WTC11 (cell line): ENCODE results near the gene GRIN2C. TPM values are rescaled to one million over a fixed set of nuclear protein-coding genes. Genes with fewer than 3 reads are reported as not detected.
A peak's percentile ranks its signal among the peaks of the same experiment; 100 is the strongest.

ENCODE experiments used
- ATAC-seq: fragments of 200-7000 bp; cut with Tn5 transposase; 2 replicates; pipeline ENCODE4 v1.10.0; 2021; ENCODE audit warnings: mild to moderate bottlenecking, moderate library complexity
- CTCF ChIA-PET: fragments of 300-600 bp; sonication (Branson Sonifier 250); formaldehyde crosslinking; loops from one replicate; lab custom pipeline; 2021; ENCODE audit warnings: antibody characterized with exemption; lab: Charles Lee
- POLR2A ChIA-PET: fragments of 350-600 bp; sonication (Branson Sonifier 250); formaldehyde crosslinking; loops from one replicate; lab custom pipeline; 2021; ENCODE audit warnings: antibody characterized with exemption; lab: Charles Lee
- DNase-seq: peaks from one replicate; pipeline ENCODE4 v3.0.0; 2021; ENCODE audit warnings: low spot score
- H3K27ac Mint-ChIP-seq: 2 replicates; pipeline ENCODE4 v1.8.0; 2021; ENCODE audit warnings: mixed read lengths
- H3K27me3 Mint-ChIP-seq: 2 replicates; pipeline ENCODE4 v1.8.0; 2021; ENCODE audit warnings: low read depth, mild to moderate bottlenecking, moderate library complexity, mixed read lengths
- H3K36me3 Mint-ChIP-seq: 2 replicates; pipeline ENCODE4 v1.8.0; 2021; ENCODE audit warnings: mixed read lengths
- H3K4me1 Mint-ChIP-seq: 2 replicates; pipeline ENCODE4 v1.8.0; 2022; ENCODE audit warnings: mixed read lengths
- H3K4me3 Mint-ChIP-seq: 2 replicates; pipeline ENCODE4 v1.8.0; 2021; ENCODE audit warnings: mild to moderate bottlenecking, moderate library complexity, mixed read lengths
- H3K9me3 Mint-ChIP-seq: 2 replicates; pipeline ENCODE4 v1.8.0; 2021; ENCODE audit warnings: mixed read lengths
- ATF2 ChIP-seq: sonication (generic); formaldehyde crosslinking; IDR thresholded peaks from 2 replicates; pipeline ENCODE4 v1.8.1; 2022; ENCODE audit warnings: low read depth, missing genetic modification reagents, borderline replicate concordance
- CREM ChIP-seq: sonication (generic); formaldehyde crosslinking; IDR thresholded peaks from 2 replicates; pipeline ENCODE4 v1.8.1; 2022; ENCODE audit warnings: mild to moderate bottlenecking, missing genetic modification reagents, moderate library complexity
- FOXJ3 ChIP-seq: sonication (generic); formaldehyde crosslinking; IDR thresholded peaks from 2 replicates; pipeline ENCODE4 v1.9.0; 2021; ENCODE audit warnings: missing genetic modification reagents, mild to moderate bottlenecking, borderline replicate concordance
- FOXP1 ChIP-seq: sonication (generic); formaldehyde crosslinking; IDR thresholded peaks from 2 replicates; pipeline ENCODE4 v1.8.0; 2022; ENCODE audit warnings: missing genetic modification reagents, mild to moderate bottlenecking, moderate library complexity, borderline replicate concordance
- GABPB1 ChIP-seq: sonication (generic); formaldehyde crosslinking; IDR thresholded peaks from 2 replicates; pipeline ENCODE4 v1.8.1; 2023; ENCODE audit warnings: mild to moderate bottlenecking, missing genetic modification reagents
- NR2C2 ChIP-seq: sonication (generic); formaldehyde crosslinking; IDR thresholded peaks from 2 replicates; pipeline ENCODE4 v1.8.0; 2022; ENCODE audit warnings: mild to moderate bottlenecking, missing genetic modification reagents
- RORB ChIP-seq: fragments of 250-450 bp; sonication (Bioruptor Pico); IDR thresholded peaks from 2 replicates; pipeline ENCODE4 v1.9.0; 2021; ENCODE audit warnings: mild to moderate bottlenecking
- SMAD4 ChIP-seq: sonication (generic); formaldehyde crosslinking; IDR thresholded peaks from 2 replicates; pipeline ENCODE4 v1.8.0; 2022; ENCODE audit warnings: mild to moderate bottlenecking, missing genetic modification reagents
- SOX15 ChIP-seq: fragments of 250-450 bp; sonication (Bioruptor Pico); IDR thresholded peaks from 2 replicates; pipeline ENCODE4 v1.9.0; 2021; ENCODE audit warnings: mild to moderate bottlenecking
- TEAD1 ChIP-seq: sonication (generic); formaldehyde crosslinking; IDR thresholded peaks from 2 replicates; pipeline ENCODE4 v1.8.0; 2022; ENCODE audit warnings: mild to moderate bottlenecking, missing genetic modification reagents
- TEAD4 ChIP-seq: sonication (generic); formaldehyde crosslinking; IDR thresholded peaks from 2 replicates; pipeline ENCODE4 v1.8.0; 2022; ENCODE audit warnings: mild to moderate bottlenecking, missing genetic modification reagents
- ZNF219 ChIP-seq: sonication (generic); formaldehyde crosslinking; IDR thresholded peaks from 2 replicates; pipeline ENCODE4 v1.8.0; 2023; ENCODE audit warnings: missing genetic modification reagents, mild to moderate bottlenecking, borderline replicate concordance
- total RNA-seq: library from RNA; stranded (reverse); gene quantifications from 3 replicates; pipeline ENCODE4 v1.2.3, GENCODE V29; 2021
- TF ChIP-seq, protein P1 (sequence below): sonication (generic); formaldehyde crosslinking; IDR thresholded peaks from 2 replicates; pipeline ENCODE4 v1.8.1; 2023; ENCODE audit warnings: mild to moderate bottlenecking, missing genetic modification reagents, borderline replicate concordance
- TF ChIP-seq, protein P2 (sequence below): sonication (generic); formaldehyde crosslinking; IDR thresholded peaks from 2 replicates; pipeline ENCODE4 v1.8.0; 2023; ENCODE audit warnings: missing genetic modification reagents, mild to moderate bottlenecking, borderline replicate concordance

Gene GRIN2C
- total RNA-seq, 1 experiment from 2014 or later: 0.31 TPM

DNA sequence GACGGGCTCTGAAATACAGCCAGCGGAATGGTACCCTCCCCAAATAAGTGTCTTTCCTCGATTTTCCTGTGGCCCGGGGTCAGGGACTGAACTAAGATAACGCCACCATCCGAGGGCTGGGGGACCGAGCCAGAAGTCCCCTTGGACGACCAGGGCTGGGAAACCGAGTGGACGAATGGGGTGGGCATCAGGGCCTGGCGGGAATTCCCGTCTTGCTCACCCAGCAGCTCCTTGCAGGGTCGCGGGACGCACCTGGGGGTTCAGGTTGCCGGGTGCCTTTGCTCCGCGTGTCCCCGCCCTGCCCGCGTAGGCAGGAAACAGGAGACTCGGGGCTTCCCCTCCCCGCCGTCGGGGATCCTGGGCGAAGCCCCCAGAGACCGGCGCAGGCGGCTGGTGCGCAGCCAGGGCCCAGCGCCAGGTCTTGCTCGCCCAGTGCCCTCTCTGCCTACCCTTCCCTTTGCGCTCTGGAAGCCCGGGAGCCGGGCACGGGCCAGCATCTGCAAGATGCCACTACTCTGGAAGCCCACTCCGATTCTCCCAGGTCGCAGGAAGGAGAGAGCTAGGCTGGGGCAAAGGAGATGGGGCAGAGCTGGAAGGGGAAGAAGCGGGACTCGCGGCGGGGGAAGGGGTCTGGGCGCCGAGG lies 665 bp upstream of the GRIN2C start (continued):
- TF ChIP-seq RORB (CRISPR knock-in tag) (no peak), SOX15 (CRISPR knock-in tag) (no peak), TEAD4 (CRISPR knock-in tag) (no peak), GABPB1 (no peak), ATF2 (CRISPR knock-in tag) (no peak), SMAD4 (CRISPR knock-in tag) (no peak), FOXP1 (CRISPR knock-in tag) (no peak), TEAD1 (CRISPR knock-in tag) (no peak), NR2C2 (CRISPR knock-in tag) (no peak)
- TF ChIP-seq, protein P1, sequence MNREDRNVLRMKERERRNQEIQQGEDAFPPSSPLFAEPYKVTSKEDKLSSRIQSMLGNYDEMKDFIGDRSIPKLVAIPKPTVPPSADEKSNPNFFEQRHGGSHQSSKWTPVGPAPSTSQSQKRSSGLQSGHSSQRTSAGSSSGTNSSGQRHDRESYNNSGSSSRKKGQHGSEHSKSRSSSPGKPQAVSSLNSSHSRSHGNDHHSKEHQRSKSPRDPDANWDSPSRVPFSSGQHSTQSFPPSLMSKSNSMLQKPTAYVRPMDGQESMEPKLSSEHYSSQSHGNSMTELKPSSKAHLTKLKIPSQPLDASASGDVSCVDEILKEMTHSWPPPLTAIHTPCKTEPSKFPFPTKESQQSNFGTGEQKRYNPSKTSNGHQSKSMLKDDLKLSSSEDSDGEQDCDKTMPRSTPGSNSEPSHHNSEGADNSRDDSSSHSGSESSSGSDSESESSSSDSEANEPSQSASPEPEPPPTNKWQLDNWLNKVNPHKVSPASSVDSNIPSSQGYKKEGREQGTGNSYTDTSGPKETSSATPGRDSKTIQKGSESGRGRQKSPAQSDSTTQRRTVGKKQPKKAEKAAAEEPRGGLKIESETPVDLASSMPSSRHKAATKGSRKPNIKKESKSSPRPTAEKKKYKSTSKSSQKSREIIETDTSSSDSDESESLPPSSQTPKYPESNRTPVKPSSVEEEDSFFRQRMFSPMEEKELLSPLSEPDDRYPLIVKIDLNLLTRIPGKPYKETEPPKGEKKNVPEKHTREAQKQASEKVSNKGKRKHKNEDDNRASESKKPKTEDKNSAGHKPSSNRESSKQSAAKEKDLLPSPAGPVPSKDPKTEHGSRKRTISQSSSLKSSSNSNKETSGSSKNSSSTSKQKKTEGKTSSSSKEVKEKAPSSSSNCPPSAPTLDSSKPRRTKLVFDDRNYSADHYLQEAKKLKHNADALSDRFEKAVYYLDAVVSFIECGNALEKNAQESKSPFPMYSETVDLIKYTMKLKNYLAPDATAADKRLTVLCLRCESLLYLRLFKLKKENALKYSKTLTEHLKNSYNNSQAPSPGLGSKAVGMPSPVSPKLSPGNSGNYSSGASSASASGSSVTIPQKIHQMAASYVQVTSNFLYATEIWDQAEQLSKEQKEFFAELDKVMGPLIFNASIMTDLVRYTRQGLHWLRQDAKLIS (CRISPR knock-in tag): no peak
- TF ChIP-seq, protein P2, sequence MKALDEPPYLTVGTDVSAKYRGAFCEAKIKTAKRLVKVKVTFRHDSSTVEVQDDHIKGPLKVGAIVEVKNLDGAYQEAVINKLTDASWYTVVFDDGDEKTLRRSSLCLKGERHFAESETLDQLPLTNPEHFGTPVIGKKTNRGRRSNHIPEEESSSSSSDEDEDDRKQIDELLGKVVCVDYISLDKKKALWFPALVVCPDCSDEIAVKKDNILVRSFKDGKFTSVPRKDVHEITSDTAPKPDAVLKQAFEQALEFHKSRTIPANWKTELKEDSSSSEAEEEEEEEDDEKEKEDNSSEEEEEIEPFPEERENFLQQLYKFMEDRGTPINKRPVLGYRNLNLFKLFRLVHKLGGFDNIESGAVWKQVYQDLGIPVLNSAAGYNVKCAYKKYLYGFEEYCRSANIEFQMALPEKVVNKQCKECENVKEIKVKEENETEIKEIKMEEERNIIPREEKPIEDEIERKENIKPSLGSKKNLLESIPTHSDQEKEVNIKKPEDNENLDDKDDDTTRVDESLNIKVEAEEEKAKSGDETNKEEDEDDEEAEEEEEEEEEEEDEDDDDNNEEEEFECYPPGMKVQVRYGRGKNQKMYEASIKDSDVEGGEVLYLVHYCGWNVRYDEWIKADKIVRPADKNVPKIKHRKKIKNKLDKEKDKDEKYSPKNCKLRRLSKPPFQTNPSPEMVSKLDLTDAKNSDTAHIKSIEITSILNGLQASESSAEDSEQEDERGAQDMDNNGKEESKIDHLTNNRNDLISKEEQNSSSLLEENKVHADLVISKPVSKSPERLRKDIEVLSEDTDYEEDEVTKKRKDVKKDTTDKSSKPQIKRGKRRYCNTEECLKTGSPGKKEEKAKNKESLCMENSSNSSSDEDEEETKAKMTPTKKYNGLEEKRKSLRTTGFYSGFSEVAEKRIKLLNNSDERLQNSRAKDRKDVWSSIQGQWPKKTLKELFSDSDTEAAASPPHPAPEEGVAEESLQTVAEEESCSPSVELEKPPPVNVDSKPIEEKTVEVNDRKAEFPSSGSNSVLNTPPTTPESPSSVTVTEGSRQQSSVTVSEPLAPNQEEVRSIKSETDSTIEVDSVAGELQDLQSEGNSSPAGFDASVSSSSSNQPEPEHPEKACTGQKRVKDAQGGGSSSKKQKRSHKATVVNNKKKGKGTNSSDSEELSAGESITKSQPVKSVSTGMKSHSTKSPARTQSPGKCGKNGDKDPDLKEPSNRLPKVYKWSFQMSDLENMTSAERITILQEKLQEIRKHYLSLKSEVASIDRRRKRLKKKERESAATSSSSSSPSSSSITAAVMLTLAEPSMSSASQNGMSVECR (CRISPR knock-in tag): no peak

- Mint-ChIP-seq H3K9me3 (no peaks in the 10 kb centered on the region), H3K4me3 (peak overlapping the region; percentile 66), H3K27me3 (peaks cover 84% of the 10 kb centered on the region), H3K27ac (no peak overlapping the region), H3K36me3 (peaks cover 4% of the 10 kb centered on the region; the same call in 1 of the 2 replicates)
- no peak for DNase-seq
- CTCF ChIA-PET: interaction anchor here (0.6 to 14.0 kb wide), 15 partner anchors 11 to 293 kb away, joined by 3 to 347 read pairs (median 8); partner anchors contain the start of genes FDXR, MRPL58 and RAB37
- TF ChIP-seq ATF2 (CRISPR knock-in tag) (no peak), FOXJ3 (CRISPR knock-in tag) (no peak), ZNF219 (CRISPR knock-in tag) (no peak), CREM (CRISPR knock-in tag) (no peak)
- TF ChIP-seq, all 79 proteins: peak for 0
- peaks cover 10% of the 10 kb centered on the region for H3K4me1 Mint-ChIP-seq
- POLR2A ChIA-PET: interaction anchor here (1.0 kb wide), 1 partner anchor 16 kb away, joined by 3 read pairs; no protein-coding TSS in a partner anchor
- ATAC-seq: no peak
Observed at GRCh38 chr17:74858672-74859458, 820 bp downstream of the GRIN2C start.
